Prostate gland (tissue), 2 donors: Measurements from ENCODE around the gene OR52B2. TPM values are rescaled to one million over a fixed set of nuclear protein-coding genes. Genes with fewer than 3 reads are reported as not detected.

Source experiments
- DNase-seq: peaks from one replicate; pipeline ENCODE4 v3.0.0-alpha.2; 2019; ENCODE audit warnings: low spot score
- H3K27ac ChIP-seq, 2 donors: fragments of 200-600 bp; sonication (generic); 2 replicates each; pipeline ENCODE4 v1.5.1; 2017 to 2019
- H3K27me3 ChIP-seq: fragments of 200-600 bp; sonication (generic); replicated peaks from 2 replicates; pipeline ENCODE4 v1.5.1; 2019; ENCODE audit not compliant: insufficient read depth
- H3K36me3 ChIP-seq, 2 donors: fragments of 200-600 bp; sonication (generic); 1 replicate in 1 of 2; 2 replicates in 1 of 2; pipeline versions ENCODE4 v1.5.1 to v1.8.1; 2017 to 2019
- H3K4me1 ChIP-seq: fragments of 200-600 bp; sonication (generic); replicated peaks from 2 replicates; pipeline ENCODE4 v1.5.1; 2019
- H3K4me3 ChIP-seq, 2 donors: fragments of 200-600 bp; sonication (generic); 2 replicates each; pipeline ENCODE4 v1.5.1; 2017 to 2019
- H3K9me3 ChIP-seq: fragments of 200-600 bp; sonication (generic); 2 replicates; pipeline ENCODE4 v1.5.1; 2017
- CTCF ChIP-seq, 4 experiments: fragments of 200-600 bp in 2 of 4; fragments of 450-650 bp in 2 of 4; sonication (generic) in 2 of 4; IDR thresholded peaks; 1 replicate in 3 of 4; 2 replicates in 1 of 4; pipeline ENCODE4 v1.5.1; 2016 to 2019; ENCODE audit warnings: antibody characterized with exemption in 4 of 4, mild to moderate bottlenecking in 2 of 4, moderate library complexity in 2 of 4
- POLR2A ChIP-seq: fragments of 450-650 bp; IDR thresholded peaks from one replicate; pipeline ENCODE4 v1.6.1; 2016; ENCODE audit warnings: antibody characterized with exemption, mild to moderate bottlenecking
- POLR2AphosphoS5 ChIP-seq: sonication (generic); formaldehyde crosslinking; IDR thresholded peaks from one replicate; pipeline ENCODE4 v1.6.1; 2017; ENCODE audit warnings: antibody characterized with exemption
- WGBS: methylation state at CpG from one replicate; pipeline ENCODE4 v1.1.5; 2018; 5-methylcytosine and 5-hydroxymethylcytosine counted together
- intact Hi-C: fragments of 100-400 bp; cut with DNase I; formaldehyde crosslinking; loops from one replicate; pipeline ENCODE4 v1.14.2; 2022
- total RNA-seq, 2 donors: library from RNA; depleted of rRNA; stranded (reverse); fragments of >200 nt; gene quantifications; one replicate each; pipeline ENCODE4 v1.1.0, GENCODE V29; 2016

OR52B2 gene
- total RNA-seq, 2 donors from 2014 or later, result not detected

GRCh38 chr11:6210274-6210955 is 40.3 kb upstream of the OR52B2 start:
- DNase-seq, result no peak
- Histone ChIP-seq H3K36me3 (no peaks in the 10 kb centered on the region), H3K27ac (no peak overlapping the region), H3K4me3 (no peak overlapping the region), H3K9me3 (no peaks in the 10 kb centered on the region), H3K27me3 (no peaks in the 10 kb centered on the region), H3K4me1 (no peaks in the 10 kb centered on the region)
- WGBS, result 96% methylated on average over 9 of the region's 9 CpGs
- intact Hi-C loops, result no loop called here
- no peak for TF ChIP-seq POLR2A
- TF ChIP-seq CTCF (IDR thresholded peaks at IDR 0.05), result no peak
- no peak for TF ChIP-seq POLR2AphosphoS5

GRCh38 chr11:6209801-6210200 is 39.7 kb upstream of the OR52B2 start:
- Histone ChIP-seq H3K36me3 (no peaks in the 10 kb centered on the region), H3K9me3 (no peaks in the 10 kb centered on the region), H3K27me3 (no peaks in the 10 kb centered on the region), H3K27ac (no peak overlapping the region), H3K4me1 (no peaks in the 10 kb centered on the region), H3K4me3 (no peak overlapping the region)
- 98% methylated on average over 12 of the region's 12 CpGs for WGBS
- intact Hi-C loops, result no loop called here
- TF ChIP-seq POLR2AphosphoS5, result no peak
- no peak for TF ChIP-seq CTCF (IDR thresholded peaks at IDR 0.05)
- no peak for TF ChIP-seq POLR2A
- no peak for DNase-seq

GRCh38 chr11:6206456-6207180 is 36.5 kb upstream of the OR52B2 start:
- no peak for DNase-seq
- Histone ChIP-seq H3K4me3 (no peak overlapping the region), H3K27me3 (no peaks in the 10 kb centered on the region), H3K36me3 (no peaks in the 10 kb centered on the region), H3K4me1 (no peaks in the 10 kb centered on the region), H3K9me3 (no peaks in the 10 kb centered on the region), H3K27ac (no peak overlapping the region)
- intact Hi-C loops, result no loop called here
- TF ChIP-seq CTCF (IDR thresholded peaks at IDR 0.05), result no peak
- no peak for TF ChIP-seq POLR2AphosphoS5
- no peak for TF ChIP-seq POLR2A
- WGBS, result 90% methylated on average over 3 of the region's 3 CpGs

- H3K9me3 ChIP-seq, result no peaks in the 10 kb centered on the region
- intact Hi-C loops, result no loop called here
- H3K27me3 ChIP-seq, result no peaks in the 10 kb centered on the region
- no peak within 1 kb of the TSS for H3K4me3 ChIP-seq
- WGBS, result 83% methylated on average over 1 of the region's 1 CpG
- no peaks in the 10 kb centered on the region for H3K4me1 ChIP-seq
- DNase-seq, result no peak
- H3K27ac ChIP-seq, result no peak within 1 kb of the TSS
- H3K36me3 ChIP-seq, result no peaks in the 10 kb centered on the region
- TF ChIP-seq POLR2AphosphoS5, result no peak
- TF ChIP-seq CTCF (IDR thresholded peaks at IDR 0.05), result no peak
- TF ChIP-seq POLR2A, result no peak
These were observed 35.2 kb upstream of the OR52B2 start, which contains the start of gene C11orf42 for GRCh38 chr11:6205366-6205765. TSS of gene C11orf42 (plus strand) at chr11:6205557. CDS start at chr11:6205616, 59 bp downstream.
